HepG2 (cell line): ENCODE results near the gene LRRC28. TPM values are rescaled to one million over a fixed set of nuclear protein-coding genes. Genes with fewer than 3 reads are reported as not detected.
A peak's percentile ranks its signal among the peaks of the same experiment; 100 is the strongest.

Experiments used
- CBFB ChIP-seq: sonication (generic); formaldehyde crosslinking; IDR thresholded peaks from 2 replicates; pipeline ENCODE4 v1.4.0; 2020; ENCODE audit warnings: missing genetic modification reagents
- CBX5 ChIP-seq: sonication (generic); formaldehyde crosslinking; IDR thresholded peaks from 2 replicates; pipeline ENCODE4 v1.4.0; 2020; ENCODE audit warnings: missing genetic modification reagents, borderline replicate concordance
- CREB3 ChIP-seq: sonication (generic); formaldehyde crosslinking; IDR thresholded peaks from 2 replicates; pipeline ENCODE4 v1.5.0; 2020; ENCODE audit warnings: missing genetic modification reagents
- CREM ChIP-seq, 2 experiments: sonication (generic) in 1 of 2; formaldehyde crosslinking in 1 of 2; IDR thresholded peaks; 2 replicates each; pipeline versions ENCODE4 v1.4.0 to v1.6.1; 2016 to 2020; ENCODE audit warnings: antibody characterized with exemption in 1 of 2, mild to moderate bottlenecking in 1 of 2, missing genetic modification reagents in 1 of 2
- ETV5 ChIP-seq: IDR thresholded peaks from 2 replicates; pipeline ENCODE4 v1.6.1; 2018; ENCODE audit warnings: missing biosample characterization, missing genetic modification reagents, inconsistent platforms, borderline replicate concordance
- HDAC1 ChIP-seq: sonication (generic); formaldehyde crosslinking; IDR thresholded peaks from 2 replicates; pipeline ENCODE4 v1.5.1; 2020; ENCODE audit warnings: mild to moderate bottlenecking, missing genetic modification reagents
- IRX3 ChIP-seq: sonication (generic); formaldehyde crosslinking; IDR thresholded peaks from 2 replicates; pipeline ENCODE4 v1.8.1; 2023; ENCODE audit warnings: mild to moderate bottlenecking, low read depth, missing genetic modification reagents, borderline replicate concordance
- KAT8 ChIP-seq: IDR thresholded peaks from 2 replicates; pipeline ENCODE4 v1.6.1; 2016; ENCODE audit warnings: missing genetic modification reagents, missing compliant biosample characterization
- MTF1 ChIP-seq: sonication (generic); formaldehyde crosslinking; IDR thresholded peaks from 2 replicates; pipeline ENCODE4 v1.5.0; 2020; ENCODE audit warnings: missing genetic modification reagents
- SALL2 ChIP-seq: sonication (generic); formaldehyde crosslinking; IDR thresholded peaks from 2 replicates; pipeline ENCODE4 v1.8.1; 2023; ENCODE audit warnings: mild to moderate bottlenecking, missing genetic modification reagents, inconsistent platforms
- SP1 ChIP-seq, 2 experiments: fragments of 450-650 bp in 1 of 2; sonication (generic) in 1 of 2; formaldehyde crosslinking in 1 of 2; IDR thresholded peaks; 2 replicates each; pipeline versions ENCODE4 v1.4.0 to v1.6.1; 2016 to 2020; ENCODE audit warnings: missing genetic modification reagents in 1 of 2
- SP4 ChIP-seq: sonication (generic); formaldehyde crosslinking; IDR thresholded peaks from 2 replicates; pipeline ENCODE4 v1.8.1; 2023; ENCODE audit warnings: mild to moderate bottlenecking, missing genetic modification reagents
- ZBTB38 ChIP-seq: sonication (generic); formaldehyde crosslinking; IDR thresholded peaks from 2 replicates; pipeline ENCODE4 v1.5.1; 2020; ENCODE audit warnings: mild to moderate bottlenecking, missing genetic modification reagents
- ZMAT3 ChIP-seq: sonication (generic); formaldehyde crosslinking; conservative IDR thresholded peaks from 2 replicates; pipeline ENCODE4 v1.7.0; 2021; ENCODE audit warnings: missing genetic modification reagents
- ZNF256 ChIP-seq: sonication (generic); formaldehyde crosslinking; conservative IDR thresholded peaks from 2 replicates; pipeline ENCODE4 v1.4.0; 2020; ENCODE audit warnings: missing genetic modification reagents
- ZNF331 ChIP-seq: sonication (generic); formaldehyde crosslinking; IDR thresholded peaks from 2 replicates; pipeline ENCODE4 v1.4.0; 2020; ENCODE audit warnings: missing genetic modification reagents
- ZNF557 ChIP-seq: sonication (generic); formaldehyde crosslinking; IDR thresholded peaks from 2 replicates; pipeline ENCODE4 v1.4.0; 2020; ENCODE audit warnings: missing genetic modification reagents
- polyA plus RNA-seq, 8 experiments: library from polyadenylated mRNA; depleted of rRNA in 3 of 8; stranded (reverse) in 7 of 8; unstranded in 1 of 8; fragments of >200 nt; fragmentation: Illumina TruSeq in 4 of 8; extraction: Trizol in 4 of 8; gene quantifications; 2 replicates each; pipeline versions ENCODE4 v1.2.1 to v1.2.3, GENCODE V29; 2011 to 2016; ENCODE audit warnings: low read depth in 4 of 8, missing spikeins in 1 of 8, mixed read lengths in 1 of 8; ENCODE audit not compliant: insufficient read depth in 1 of 8
- total RNA-seq, 5 experiments: library from RNA; depleted of rRNA; stranded (reverse); fragments of >200 nt; fragmentation: Illumina TruSeq; extraction: Trizol; gene quantifications; 2 replicates each; pipeline ENCODE4 v1.2.3, GENCODE V29; 2016; ENCODE audit warnings: low read depth in 1 of 5
- TF ChIP-seq, protein P1 (sequence below): sonication (generic); formaldehyde crosslinking; IDR thresholded peaks from 2 replicates; pipeline ENCODE4 v1.4.0; 2020; ENCODE audit warnings: low read depth, mild to moderate bottlenecking, missing genetic modification reagents
- TF ChIP-seq, protein P2 (sequence below): sonication (generic); formaldehyde crosslinking; IDR thresholded peaks from 2 replicates; pipeline ENCODE4 v1.4.0; 2020; ENCODE audit warnings: mild to moderate bottlenecking, missing genetic modification reagents
- TF ChIP-seq, protein P3 (sequence below): sonication (generic); formaldehyde crosslinking; IDR thresholded peaks from 2 replicates; pipeline ENCODE4 v1.4.0; 2020; ENCODE audit warnings: missing genetic modification reagents

The LRRC28 gene
- total and polyA plus RNA-seq, 2 of the 13 experiments (the other 11 are each of a cell fraction or from before 2014, with no cell fraction given) = 17.5 to 21.3 TPM

DNA sequence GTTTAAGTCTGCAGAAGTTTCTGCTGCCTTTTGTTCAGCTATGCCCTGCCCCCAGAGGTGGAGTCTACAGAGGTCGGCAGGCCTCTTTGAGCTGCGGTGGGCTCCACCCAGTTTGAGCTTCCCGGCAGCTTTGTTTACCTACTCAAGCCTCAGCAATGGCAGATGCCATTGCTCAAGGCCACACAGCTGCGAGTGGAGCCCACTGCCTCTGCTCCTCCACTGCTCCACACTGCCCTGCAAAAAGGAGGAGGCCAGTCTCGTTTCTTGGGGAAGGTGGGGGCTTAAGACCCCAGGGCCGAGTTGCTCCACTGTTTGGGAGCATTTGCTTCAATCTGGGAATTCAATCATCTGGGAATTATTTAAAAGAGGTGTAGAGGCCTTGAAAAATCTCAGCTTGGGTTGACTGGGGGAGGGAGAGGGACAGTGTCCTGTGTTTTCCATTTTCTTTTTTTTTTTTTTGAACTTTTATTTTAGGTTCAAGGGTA is 169.9 kb downstream of the LRRC28 start (continued):
- TF ChIP-seq, protein P1, sequence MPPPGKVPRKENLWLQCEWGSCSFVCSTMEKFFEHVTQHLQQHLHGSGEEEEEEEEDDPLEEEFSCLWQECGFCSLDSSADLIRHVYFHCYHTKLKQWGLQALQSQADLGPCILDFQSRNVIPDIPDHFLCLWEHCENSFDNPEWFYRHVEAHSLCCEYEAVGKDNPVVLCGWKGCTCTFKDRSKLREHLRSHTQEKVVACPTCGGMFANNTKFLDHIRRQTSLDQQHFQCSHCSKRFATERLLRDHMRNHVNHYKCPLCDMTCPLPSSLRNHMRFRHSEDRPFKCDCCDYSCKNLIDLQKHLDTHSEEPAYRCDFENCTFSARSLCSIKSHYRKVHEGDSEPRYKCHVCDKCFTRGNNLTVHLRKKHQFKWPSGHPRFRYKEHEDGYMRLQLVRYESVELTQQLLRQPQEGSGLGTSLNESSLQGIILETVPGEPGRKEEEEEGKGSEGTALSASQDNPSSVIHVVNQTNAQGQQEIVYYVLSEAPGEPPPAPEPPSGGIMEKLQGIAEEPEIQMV (CRISPR knock-in tag) = peak; percentile 55; the same call in 1 of the 2 replicates
- TF ChIP-seq, protein P2, sequence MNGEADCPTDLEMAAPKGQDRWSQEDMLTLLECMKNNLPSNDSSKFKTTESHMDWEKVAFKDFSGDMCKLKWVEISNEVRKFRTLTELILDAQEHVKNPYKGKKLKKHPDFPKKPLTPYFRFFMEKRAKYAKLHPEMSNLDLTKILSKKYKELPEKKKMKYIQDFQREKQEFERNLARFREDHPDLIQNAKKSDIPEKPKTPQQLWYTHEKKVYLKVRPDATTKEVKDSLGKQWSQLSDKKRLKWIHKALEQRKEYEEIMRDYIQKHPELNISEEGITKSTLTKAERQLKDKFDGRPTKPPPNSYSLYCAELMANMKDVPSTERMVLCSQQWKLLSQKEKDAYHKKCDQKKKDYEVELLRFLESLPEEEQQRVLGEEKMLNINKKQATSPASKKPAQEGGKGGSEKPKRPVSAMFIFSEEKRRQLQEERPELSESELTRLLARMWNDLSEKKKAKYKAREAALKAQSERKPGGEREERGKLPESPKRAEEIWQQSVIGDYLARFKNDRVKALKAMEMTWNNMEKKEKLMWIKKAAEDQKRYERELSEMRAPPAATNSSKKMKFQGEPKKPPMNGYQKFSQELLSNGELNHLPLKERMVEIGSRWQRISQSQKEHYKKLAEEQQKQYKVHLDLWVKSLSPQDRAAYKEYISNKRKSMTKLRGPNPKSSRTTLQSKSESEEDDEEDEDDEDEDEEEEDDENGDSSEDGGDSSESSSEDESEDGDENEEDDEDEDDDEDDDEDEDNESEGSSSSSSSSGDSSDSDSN = peak; percentile 48
- TF ChIP-seq MTF1 (CRISPR knock-in tag) = no peak
- peak; percentile 66; the same call in 1 of the 2 replicates for TF ChIP-seq CBFB
- peak; percentile 61 for TF ChIP-seq CREM (IDR thresholded peaks at IDR 0.05)
- TF ChIP-seq CREM (CRISPR knock-in tag; IDR thresholded peaks at IDR 0.05) = no peak
- peak; percentile 79 for TF ChIP-seq ZNF331 (CRISPR knock-in tag)
- TF ChIP-seq ZNF256 = no peak
- TF ChIP-seq IRX3 (CRISPR knock-in tag) = no peak
- TF ChIP-seq KAT8 (CRISPR knock-in tag) = peak; percentile 76; the same call in 1 of the 2 replicates
- TF ChIP-seq SALL2 (CRISPR knock-in tag) = peak; percentile 38; the same call in 1 of the 2 replicates
- TF ChIP-seq ZBTB38 = peak; percentile 55; the same call in 1 of the 2 replicates
- peak; percentile 76 for TF ChIP-seq HDAC1
- TF ChIP-seq SP4 (CRISPR knock-in tag) = peak; percentile 55
- TF ChIP-seq CREB3 (CRISPR knock-in tag) = 0 out of 2 replicates have a peak, but pooled peaks have one; percentile 53
- peak; percentile 19; the same call in 1 of the 2 replicates for TF ChIP-seq ETV5 (CRISPR knock-in tag)
- TF ChIP-seq ZNF557 = 0 out of 2 replicates have a peak, but pooled peaks have one; percentile 34
- peak; percentile 80; the same call in 1 of the 2 replicates for TF ChIP-seq CBX5 (CRISPR knock-in tag)
- TF ChIP-seq ZMAT3 = peak; percentile 63; the same call in 1 of the 2 replicates
- TF ChIP-seq, protein P3, sequence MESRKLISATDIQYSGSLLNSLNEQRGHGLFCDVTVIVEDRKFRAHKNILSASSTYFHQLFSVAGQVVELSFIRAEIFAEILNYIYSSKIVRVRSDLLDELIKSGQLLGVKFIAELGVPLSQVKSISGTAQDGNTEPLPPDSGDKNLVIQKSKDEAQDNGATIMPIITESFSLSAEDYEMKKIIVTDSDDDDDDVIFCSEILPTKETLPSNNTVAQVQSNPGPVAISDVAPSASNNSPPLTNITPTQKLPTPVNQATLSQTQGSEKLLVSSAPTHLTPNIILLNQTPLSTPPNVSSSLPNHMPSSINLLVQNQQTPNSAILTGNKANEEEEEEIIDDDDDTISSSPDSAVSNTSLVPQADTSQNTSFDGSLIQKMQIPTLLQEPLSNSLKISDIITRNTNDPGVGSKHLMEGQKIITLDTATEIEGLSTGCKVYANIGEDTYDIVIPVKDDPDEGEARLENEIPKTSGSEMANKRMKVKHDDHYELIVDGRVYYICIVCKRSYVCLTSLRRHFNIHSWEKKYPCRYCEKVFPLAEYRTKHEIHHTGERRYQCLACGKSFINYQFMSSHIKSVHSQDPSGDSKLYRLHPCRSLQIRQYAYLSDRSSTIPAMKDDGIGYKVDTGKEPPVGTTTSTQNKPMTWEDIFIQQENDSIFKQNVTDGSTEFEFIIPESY (CRISPR knock-in tag) = peak; percentile 42; the same call in 1 of the 2 replicates
- no peak for TF ChIP-seq SP1 (IDR thresholded peaks at IDR 0.05)
- TF ChIP-seq SP1 (CRISPR knock-in tag; IDR thresholded peaks at IDR 0.05) = peak; percentile 42; the same call in 1 of the 2 replicates
